Activated T-cell treated with anti-CD3 and anti-CD28 coated beads for 48 hours (primary cell): ENCODE results near the gene STK32C.
"Not testable (repeated sequence)": the region's sequence is repeated elsewhere in the genome, so short reads cannot be mapped to it uniquely, and the experiment has no call there.

ENCODE experiments used
- DNase-seq: peaks from one replicate; pipeline ENCODE4 v3.0.0-alpha.2; 2020; ENCODE audit warnings: low read depth

STK32C gene

GRCh38 chr10:132317477-132317876, 9.7 kb upstream of the STK32C start:
- DNase-seq: not testable (repeated sequence)

- DNase-seq: no peak
Measured at GRCh38 chr10:132316133-132316532, 8.4 kb upstream of the STK32C start.

GRCh38 chr10:132314881-132315280, 7.1 kb upstream of the STK32C start:
- DNase-seq: not testable (repeated sequence)

GRCh38 chr10:132314336-132314735, 6.6 kb upstream of the STK32C start:
- DNase-seq: no peak

- no peak for DNase-seq
Measured at GRCh38 chr10:132313865-132314264, 6.1 kb upstream of the STK32C start.

- no peak for DNase-seq
Measured at GRCh38 chr10:132313305-132313704, 5.6 kb upstream of the STK32C start.

- no peak for DNase-seq
Measured at GRCh38 chr10:132311338-132311939, 3.7 kb upstream of the STK32C start.

- no peak for DNase-seq
Measured at GRCh38 chr10:132310701-132311337, 3.1 kb upstream of the STK32C start.

GRCh38 chr10:132309879-132310591, 2.3 kb upstream of the STK32C start:
- no peak for DNase-seq

- DNase-seq: no peak
Measured at GRCh38 chr10:132309471-132309865, 1.7 kb upstream of the STK32C start.

GRCh38 chr10:132308587-132309470, 1.1 kb upstream of the STK32C start:
- DNase-seq: no peak

- DNase-seq: peak; percentile 24
Measured at GRCh38 chr10:132306864-132307751, 642 bp downstream of the STK32C start.

- DNase-seq: no peak
Measured at GRCh38 chr10:132306343-132306685, 1.4 kb downstream of the STK32C start.

- DNase-seq: no peak
Measured at GRCh38 chr10:132305654-132306342, 2.0 kb downstream of the STK32C start.

- DNase-seq: no peak
Measured at GRCh38 chr10:132304756-132305509, 2.8 kb downstream of the STK32C start.

GRCh38 chr10:132303361-132304115, 4.2 kb downstream of the STK32C start:
- no peak for DNase-seq

- DNase-seq: no peak
Measured at GRCh38 chr10:132302421-132303310, 5.1 kb downstream of the STK32C start.
